Erythroblast (primary cell): Measurements from ENCODE around the gene TLNRD1.

Experiments used
- GATA1 ChIP-seq: IDR thresholded peaks from 2 replicates; pipeline ENCODE4 v1.6.1; 2011; ENCODE audit warnings: low read depth, mild to moderate bottlenecking, control low read depth, low read length, moderate library complexity
- POLR2A ChIP-seq: IDR thresholded peaks from 2 replicates; pipeline ENCODE4 v1.6.1; 2011; ENCODE audit warnings: mild to moderate bottlenecking, low read length

DNA sequence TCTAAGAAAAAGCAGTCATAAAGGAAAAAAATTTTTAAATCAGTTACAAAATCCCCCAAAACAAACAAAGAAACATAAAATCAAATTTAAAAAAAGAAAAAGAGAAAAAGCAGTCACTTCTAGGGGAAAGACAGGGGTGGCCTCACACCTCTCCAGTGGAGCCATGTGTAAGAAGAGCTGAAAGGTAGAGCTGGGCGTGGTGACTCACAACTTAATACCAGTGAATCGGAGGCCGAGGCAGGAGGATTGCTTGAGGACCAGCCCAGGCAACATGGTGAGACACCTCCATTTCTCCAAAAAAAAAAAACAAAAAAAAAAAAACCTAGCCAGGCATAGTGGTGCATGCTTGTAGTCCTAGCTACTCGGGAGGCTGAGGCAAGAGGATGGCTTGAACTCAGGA, 25.8 kb upstream of the TLNRD1 start:
- TF ChIP-seq POLR2A (no peak), GATA1 (no peak)
